Activated T-helper 1 cell treated with anti-CD3 and anti-CD28 coated beads, Interleukin-12 subunit alpha, Interleukin-12 subunit beta, Interleukin-2, Interleukin-4 antibody, amounts not matched to agents 30 ng/mL and 10 ng/mL and 1 ng/mL, durations not matched to agents 14 hours and 24 hours and 36 hours (primary cell): ENCODE measurements around the gene C9orf85. TPM values are rescaled to one million over a fixed set of nuclear protein-coding genes. Genes with fewer than 3 reads are reported as not detected.

Source experiments
- DNase-seq: peaks from one replicate; pipeline ENCODE4 v3.0.0; 2021; ENCODE audit warnings: low spot score
- H3K27ac Mint-ChIP-seq: one replicate; pipeline ENCODE4 v1.8.0; 2021; ENCODE audit warnings: mild to moderate bottlenecking, mixed read lengths
- H3K27me3 Mint-ChIP-seq: one replicate; pipeline ENCODE4 v1.8.0; 2022; ENCODE audit warnings: mild to moderate bottlenecking, moderate library complexity, mixed read lengths; ENCODE audit not compliant: insufficient read depth
- H3K36me3 Mint-ChIP-seq: one replicate; pipeline ENCODE4 v1.8.0; 2021; ENCODE audit warnings: low read depth, mixed read lengths
- H3K4me1 Mint-ChIP-seq: one replicate; pipeline ENCODE4 v1.8.0; 2021; ENCODE audit warnings: low read depth, mixed read lengths
- H3K4me3 Mint-ChIP-seq: one replicate; pipeline ENCODE4 v1.8.0; 2021; ENCODE audit warnings: mild to moderate bottlenecking, moderate library complexity, mixed read lengths
- H3K9me3 Mint-ChIP-seq: one replicate; pipeline ENCODE4 v1.8.0; 2021; ENCODE audit warnings: mixed read lengths
- intact Hi-C: fragments of 100-400 bp; cut with micrococcal nuclease; formaldehyde crosslinking; loops from one replicate; pipeline ENCODE4 v1.15.1; 2024
- total RNA-seq: library from RNA; stranded (reverse); gene quantifications from 2 replicates; pipeline ENCODE4 v1.2.3, GENCODE V29; 2022

The C9orf85 gene
- total RNA-seq, 1 donor from 2014 or later: 9.8 TPM

GRCh38 chr9:71965403-71965802 is 54.0 kb downstream of the C9orf85 start:
- Mint-ChIP-seq H3K9me3 (peaks cover 16% of the 10 kb centered on the region), H3K36me3 (peaks cover 25% of the 10 kb centered on the region), H3K27ac (no peak overlapping the region), H3K4me3 (no peak overlapping the region), H3K27me3 (no peaks in the 10 kb centered on the region), H3K4me1 (no peaks in the 10 kb centered on the region)
- intact Hi-C loops: no loop called here
- DNase-seq: no peak

- H3K4me1 Mint-ChIP-seq: no peaks in the 10 kb centered on the region
- no peak for DNase-seq
- H3K27ac Mint-ChIP-seq: no peak overlapping the region
- intact Hi-C loops: no loop called here
- no peaks in the 10 kb centered on the region for H3K27me3 Mint-ChIP-seq
- peaks cover 16% of the 10 kb centered on the region for H3K9me3 Mint-ChIP-seq
- no peak overlapping the region for H3K4me3 Mint-ChIP-seq
- H3K36me3 Mint-ChIP-seq: peaks cover 28% of the 10 kb centered on the region
These were observed 55.2 kb downstream of the C9orf85 start for GRCh38 chr9:71966601-71967000.

- no peak overlapping the region for H3K27ac Mint-ChIP-seq
- H3K9me3 Mint-ChIP-seq: peaks cover 16% of the 10 kb centered on the region
- H3K36me3 Mint-ChIP-seq: peaks cover 26% of the 10 kb centered on the region
- no peaks in the 10 kb centered on the region for H3K4me1 Mint-ChIP-seq
- intact Hi-C loops: no loop called here
- no peak overlapping the region for H3K4me3 Mint-ChIP-seq
- no peaks in the 10 kb centered on the region for H3K27me3 Mint-ChIP-seq
- DNase-seq: no peak
These were observed 57.2 kb downstream of the C9orf85 start for GRCh38 chr9:71968541-71969090.

GRCh38 chr9:71975833-71976232 is 64.4 kb downstream of the C9orf85 start:
- no peaks in the 10 kb centered on the region for H3K9me3 Mint-ChIP-seq
- no peaks in the 10 kb centered on the region for H3K27me3 Mint-ChIP-seq
- no peaks in the 10 kb centered on the region for H3K4me1 Mint-ChIP-seq
- no peak overlapping the region for H3K27ac Mint-ChIP-seq
- DNase-seq: no peak
- H3K36me3 Mint-ChIP-seq: peaks cover 5% of the 10 kb centered on the region
- intact Hi-C loops: loop anchor here (1.0 kb wide), 1 partner anchor 169 kb away; no protein-coding TSS in a partner anchor
- H3K4me3 Mint-ChIP-seq: no peak overlapping the region

GRCh38 chr9:71977003-71977402 is 65.6 kb downstream of the C9orf85 start:
- no peak overlapping the region for H3K27ac Mint-ChIP-seq
- H3K4me3 Mint-ChIP-seq: no peak overlapping the region
- intact Hi-C loops: no loop called here
- H3K36me3 Mint-ChIP-seq: peaks cover 3% of the 10 kb centered on the region
- H3K27me3 Mint-ChIP-seq: no peaks in the 10 kb centered on the region
- no peaks in the 10 kb centered on the region for H3K4me1 Mint-ChIP-seq
- H3K9me3 Mint-ChIP-seq: no peaks in the 10 kb centered on the region
- DNase-seq: no peak

GRCh38 chr9:71980266-71981190 is 69.1 kb downstream of the C9orf85 start:
- no peaks in the 10 kb centered on the region for H3K27me3 Mint-ChIP-seq
- H3K9me3 Mint-ChIP-seq: no peaks in the 10 kb centered on the region
- H3K4me1 Mint-ChIP-seq: no peaks in the 10 kb centered on the region
- H3K4me3 Mint-ChIP-seq: no peak overlapping the region
- intact Hi-C loops: no loop called here
- no peaks in the 10 kb centered on the region for H3K36me3 Mint-ChIP-seq
- H3K27ac Mint-ChIP-seq: no peak overlapping the region
- DNase-seq: no peak

- DNase-seq: no peak
- H3K9me3 Mint-ChIP-seq: no peaks in the 10 kb centered on the region
- intact Hi-C loops: no loop called here
- H3K36me3 Mint-ChIP-seq: no peaks in the 10 kb centered on the region
- H3K27ac Mint-ChIP-seq: no peak overlapping the region
- H3K4me1 Mint-ChIP-seq: no peaks in the 10 kb centered on the region
- no peaks in the 10 kb centered on the region for H3K27me3 Mint-ChIP-seq
- H3K4me3 Mint-ChIP-seq: no peak overlapping the region
These were observed 70.5 kb downstream of the C9orf85 start for GRCh38 chr9:71981944-71982343.

GRCh38 chr9:71984403-71984802 is 73.0 kb downstream of the C9orf85 start:
- Mint-ChIP-seq H3K4me3 (no peak overlapping the region), H3K27me3 (no peaks in the 10 kb centered on the region), H3K27ac (no peak overlapping the region), H3K4me1 (no peaks in the 10 kb centered on the region), H3K36me3 (no peaks in the 10 kb centered on the region), H3K9me3 (no peaks in the 10 kb centered on the region)
- DNase-seq: no peak
- intact Hi-C loops: no loop called here

- intact Hi-C loops: no loop called here
- DNase-seq: no peak
These were observed 73.4 kb downstream of the C9orf85 start for GRCh38 chr9:71984831-71985281.

GRCh38 chr9:71985297-71985911 is 74.0 kb downstream of the C9orf85 start:
- Mint-ChIP-seq H3K4me3 (no peak overlapping the region), H3K27me3 (no peaks in the 10 kb centered on the region), H3K36me3 (no peaks in the 10 kb centered on the region), H3K9me3 (no peaks in the 10 kb centered on the region), H3K4me1 (no peaks in the 10 kb centered on the region), H3K27ac (no peak overlapping the region)
- intact Hi-C loops: no loop called here
- DNase-seq: no peak

More at GRCh38 chr9:71984831-71985281, 73.4 kb downstream of the C9orf85 start:
- Mint-ChIP-seq H3K27me3 (no peaks in the 10 kb centered on the region), H3K36me3 (no peaks in the 10 kb centered on the region), H3K4me1 (no peaks in the 10 kb centered on the region), H3K9me3 (no peaks in the 10 kb centered on the region), H3K4me3 (no peak overlapping the region), H3K27ac (no peak overlapping the region)

- intact Hi-C loops: no loop called here
- Mint-ChIP-seq H3K27ac (no peak overlapping the region), H3K9me3 (no peaks in the 10 kb centered on the region), H3K27me3 (no peaks in the 10 kb centered on the region), H3K4me3 (no peak overlapping the region), H3K36me3 (no peaks in the 10 kb centered on the region), H3K4me1 (no peaks in the 10 kb centered on the region)
- no peak for DNase-seq
These were observed 75.5 kb downstream of the C9orf85 start for GRCh38 chr9:71986900-71987299.

- H3K27me3 Mint-ChIP-seq: no peaks in the 10 kb centered on the region
- H3K27ac Mint-ChIP-seq: no peak overlapping the region
- no peaks in the 10 kb centered on the region for H3K36me3 Mint-ChIP-seq
- H3K9me3 Mint-ChIP-seq: no peaks in the 10 kb centered on the region
- intact Hi-C loops: no loop called here
- no peak for DNase-seq
- H3K4me1 Mint-ChIP-seq: no peaks in the 10 kb centered on the region
- H3K4me3 Mint-ChIP-seq: no peak overlapping the region
These were observed 76.3 kb downstream of the C9orf85 start for GRCh38 chr9:71987471-71988371.
